GM20431 (cell line): ENCODE data around the gene KATNIP.

Experiments used
- in situ Hi-C: fragments of 300-500 bp; cut with MseI, MboI; formaldehyde crosslinking; loops from one replicate; pipeline ENCODE4 v1.15.0; 2020; ENCODE audit warnings: low sequenced_read_pairs; ENCODE audit not compliant: unreplicated experiment

Gene KATNIP

GRCh38 chr16:27549746-27550581 is at the start of gene KATNIP, which contains the start of gene GTF3C1:
Gene KATNIP, plus strand, starts transcription at chr16:27550144. Its CDS starts 27 bp downstream, at chr16:27550171.
Gene GTF3C1, minus strand, starts transcription at chr16:27549913. Its CDS starts 23 bp downstream, at chr16:27549890.
- in situ Hi-C loops: no loop called here

GRCh38 chr16:27500801-27501200 is 49.1 kb upstream of the KATNIP start:
- in situ Hi-C loops: no loop called here

DNA sequence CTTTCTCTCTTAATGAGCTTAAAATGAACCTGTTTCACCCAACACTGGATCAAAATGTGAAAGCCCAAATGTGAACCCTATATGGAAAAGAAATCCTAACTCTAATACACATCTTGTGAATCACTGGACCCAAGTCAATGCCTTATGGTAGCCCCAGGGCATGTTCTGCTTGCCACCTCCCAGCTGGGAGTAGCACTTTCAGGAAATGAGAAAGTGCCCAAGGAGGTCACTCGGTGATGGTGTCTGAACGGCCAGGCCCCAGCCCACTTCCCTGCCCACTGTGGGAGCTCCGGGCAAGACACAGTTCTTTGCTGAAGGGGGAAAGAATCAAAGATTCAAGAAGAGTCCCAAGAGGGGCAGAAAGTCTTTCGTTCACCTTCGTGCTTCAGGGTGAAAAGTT is 46.3 kb upstream of the KATNIP start:
- in situ Hi-C loops: no loop called here

DNA sequence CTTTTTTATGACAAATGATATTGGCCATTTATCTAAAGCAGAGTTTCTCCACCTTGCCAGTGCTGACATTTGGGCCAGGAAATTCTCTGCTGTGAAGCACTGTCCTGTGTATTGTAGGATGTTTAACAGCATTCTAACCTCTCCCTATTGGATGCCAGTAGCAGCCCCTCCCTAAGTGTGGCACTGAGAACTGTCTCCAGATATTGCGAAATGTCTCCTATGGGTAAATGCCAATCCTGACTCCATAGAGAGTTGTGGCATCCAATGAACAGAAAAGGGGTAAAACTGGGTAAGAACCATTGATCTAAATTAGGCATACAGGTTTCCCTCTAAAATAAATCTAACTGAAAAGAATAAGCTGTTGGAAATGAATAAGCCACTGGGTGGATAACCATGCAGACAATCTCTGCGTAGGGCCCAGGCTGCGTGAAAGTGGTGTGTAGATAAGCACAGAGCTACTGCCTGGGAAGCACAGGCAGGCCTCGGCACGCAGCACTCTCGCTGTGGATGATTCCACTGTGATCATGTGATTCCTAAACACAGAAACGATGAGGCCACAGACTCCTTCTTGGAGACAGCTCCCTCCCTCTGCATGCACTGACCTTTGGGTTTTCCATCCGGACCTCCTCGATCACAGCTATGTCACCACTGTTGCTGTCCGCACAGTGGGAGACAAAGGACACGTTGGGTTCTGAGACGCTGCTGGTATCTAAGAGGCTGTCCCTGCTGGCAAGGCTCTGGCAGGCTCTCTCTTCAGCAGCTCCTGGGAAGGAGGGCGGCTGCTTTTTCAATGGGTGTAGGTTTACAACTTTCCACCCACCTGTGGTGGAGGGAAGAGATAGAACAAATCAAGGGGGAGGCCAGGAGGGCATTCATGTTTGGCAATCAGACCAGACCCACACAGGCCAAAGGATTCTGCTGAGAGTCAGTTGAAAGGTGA is 44.4 kb upstream of the KATNIP start:
- in situ Hi-C loops: no loop called here

DNA sequence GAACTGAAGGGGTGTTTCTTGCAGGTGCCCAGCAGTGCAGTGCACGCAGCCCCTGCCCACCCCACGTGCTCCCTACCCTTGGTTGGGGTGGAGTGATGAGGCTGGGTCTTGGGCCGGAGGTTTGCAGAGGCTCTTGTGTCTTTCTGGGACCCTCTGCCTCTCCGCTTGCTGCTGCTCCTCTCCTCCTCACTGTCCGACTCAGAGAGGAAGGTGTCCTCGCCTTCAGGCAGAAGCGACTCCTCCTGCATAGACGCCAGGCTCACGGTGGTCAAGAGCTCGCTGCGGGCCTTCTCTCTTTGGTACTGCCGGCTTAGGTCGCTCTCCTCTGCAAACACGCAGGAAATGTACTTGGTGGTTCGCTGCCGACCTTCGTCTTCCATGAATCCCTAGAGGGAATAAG is 43.2 kb upstream of the KATNIP start:
- in situ Hi-C loops: no loop called here

DNA sequence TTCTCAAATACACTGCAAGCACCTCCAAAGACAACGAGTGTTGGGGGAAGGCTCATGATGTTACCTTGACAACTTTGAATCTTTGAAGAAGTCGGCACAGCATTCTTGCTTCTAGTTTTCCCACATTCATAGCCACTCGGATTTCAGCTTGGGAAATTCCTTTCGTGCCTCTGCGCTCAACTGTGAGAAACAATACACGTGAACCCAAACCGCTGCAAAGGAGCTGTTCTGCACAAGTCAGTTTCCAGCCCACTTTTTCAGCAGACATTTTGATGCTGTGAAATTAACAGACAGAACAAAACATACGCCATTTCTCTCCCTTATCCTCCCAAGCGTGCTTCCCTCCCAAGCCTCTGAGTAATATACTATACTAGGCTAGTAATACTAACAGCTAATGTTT is 41.5 kb upstream of the KATNIP start:
- in situ Hi-C loops: no loop called here

- in situ Hi-C loops: no loop called here
Observed at GRCh38 chr16:27511657-27512448, 38.1 kb upstream of the KATNIP start.

GRCh38 chr16:27514806-27515205 is 35.1 kb upstream of the KATNIP start:
- in situ Hi-C loops: no loop called here

GRCh38 chr16:27515874-27516353 is 34.0 kb upstream of the KATNIP start:
- in situ Hi-C loops: no loop called here

- in situ Hi-C loops: no loop called here
Observed at GRCh38 chr16:27516365-27516764, 33.6 kb upstream of the KATNIP start.

GRCh38 chr16:27517664-27518063 is 32.3 kb upstream of the KATNIP start:
- in situ Hi-C loops: no loop called here

DNA sequence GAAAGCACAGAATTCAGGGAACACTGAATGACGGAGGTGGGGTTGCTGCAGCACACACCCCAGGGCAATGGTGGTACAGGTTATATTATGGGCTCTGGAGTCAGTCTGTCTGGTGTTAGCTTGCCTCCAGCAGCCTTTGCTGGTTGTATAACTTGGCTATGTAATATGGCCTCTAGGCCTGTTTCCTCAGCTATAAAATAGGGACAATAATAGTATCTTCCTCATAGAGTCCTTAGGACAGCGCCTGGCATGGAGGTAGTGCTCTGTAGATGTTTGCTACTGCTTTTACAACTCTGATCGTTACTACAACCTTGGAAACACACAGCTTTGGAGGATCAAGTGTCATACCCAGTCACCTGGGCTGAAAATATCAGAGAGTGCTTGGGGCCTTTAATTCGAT is 31.7 kb upstream of the KATNIP start:
- in situ Hi-C loops: no loop called here

DNA sequence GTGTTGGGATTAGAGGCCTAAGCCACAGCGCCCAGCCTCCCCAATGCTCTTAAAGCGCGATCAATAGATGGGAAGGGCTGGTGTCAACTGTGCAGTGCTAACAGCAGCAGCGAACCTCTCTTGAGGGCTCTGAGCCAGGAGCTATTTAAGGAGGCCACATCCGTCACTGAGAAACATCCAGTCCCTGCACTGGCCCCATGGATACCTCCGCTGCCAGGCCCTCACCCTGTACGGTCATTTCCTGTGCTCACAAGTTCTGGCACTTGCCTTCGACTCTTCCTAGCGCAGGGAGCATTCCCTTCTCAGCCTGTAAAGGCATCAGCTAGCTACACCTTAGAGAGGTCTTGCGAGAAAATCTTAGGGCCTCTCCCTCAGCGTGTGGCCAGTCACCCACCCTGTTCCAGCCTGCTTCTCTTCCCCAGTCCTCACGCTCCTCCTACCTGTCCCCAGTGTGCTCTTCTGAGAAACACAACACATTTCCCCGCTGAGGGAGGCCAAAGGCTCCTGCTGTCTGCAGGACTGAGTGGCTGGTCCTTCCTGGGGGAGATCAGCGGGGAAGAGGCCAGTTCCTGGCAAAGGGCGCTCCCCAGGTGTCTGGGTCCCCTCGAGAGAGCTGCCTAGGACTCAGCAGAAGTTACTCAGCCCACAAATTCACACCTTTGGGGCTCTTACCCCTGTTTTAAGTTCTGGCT is 28.8 kb upstream of the KATNIP start:
- in situ Hi-C loops: no loop called here

DNA sequence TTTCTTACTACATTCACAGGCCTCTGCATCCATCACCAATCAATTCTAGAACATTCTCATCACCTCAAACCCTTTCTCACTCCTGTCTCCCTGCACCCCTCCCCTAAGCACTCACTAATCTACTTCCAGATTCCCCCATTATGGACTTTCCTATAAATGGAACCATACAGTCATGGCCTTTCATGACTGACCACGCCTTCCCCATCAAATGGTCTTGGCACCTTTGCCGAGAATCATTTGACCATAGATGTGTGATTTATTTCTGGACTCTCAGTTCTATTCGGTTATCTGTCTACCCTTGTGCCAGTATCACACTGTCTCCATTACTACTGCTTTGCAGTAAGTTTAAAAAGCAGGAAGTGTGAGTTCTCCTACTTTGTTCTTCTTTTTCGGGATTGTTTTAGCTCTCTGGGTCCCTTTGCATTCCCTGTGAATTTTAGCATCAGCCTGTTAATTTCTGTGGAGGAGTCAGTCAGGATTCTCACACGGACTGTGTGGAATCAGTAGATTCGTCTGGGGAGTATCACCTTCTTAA is 27.7 kb upstream of the KATNIP start:
- in situ Hi-C loops: no loop called here

DNA sequence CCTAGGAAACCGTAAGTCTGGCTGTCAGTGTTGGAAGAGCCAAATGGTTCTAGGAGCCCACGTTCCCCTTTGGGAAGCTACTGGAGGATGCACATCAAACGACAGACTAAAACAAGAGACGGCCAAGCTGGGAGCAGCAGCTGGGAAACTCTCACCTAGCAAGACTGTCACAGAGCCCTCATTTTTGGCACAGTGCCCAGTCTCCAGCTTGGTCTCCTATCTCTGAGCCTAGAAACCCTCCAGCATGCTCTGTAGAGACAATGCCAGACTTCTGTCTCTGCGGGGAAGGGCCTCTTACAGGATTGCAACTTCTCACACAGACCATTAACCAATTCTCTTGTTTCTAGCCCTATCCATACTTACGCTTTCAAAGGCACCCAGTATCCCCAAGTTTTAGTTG is 23.8 kb upstream of the KATNIP start:
- in situ Hi-C loops: no loop called here

DNA sequence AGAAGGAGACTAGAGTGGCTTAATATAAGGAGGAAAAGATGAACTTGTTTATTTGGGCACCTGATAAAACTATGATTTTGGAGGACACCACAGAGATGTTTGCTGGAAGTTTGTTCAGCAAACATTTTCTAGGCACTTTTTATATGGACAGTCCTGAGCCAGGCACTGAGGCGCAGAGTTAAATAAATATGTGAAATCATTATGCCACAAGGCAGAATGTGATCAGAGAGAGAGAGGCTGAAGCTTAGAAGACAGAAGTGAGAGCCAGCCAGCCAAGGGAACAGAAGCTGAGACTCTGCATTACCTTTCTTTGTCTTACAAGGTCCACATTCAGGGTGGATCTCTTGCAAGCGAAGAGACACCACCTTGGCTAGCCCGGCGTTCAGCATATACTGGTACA is 21.6 kb upstream of the KATNIP start:
- in situ Hi-C loops: no loop called here

DNA sequence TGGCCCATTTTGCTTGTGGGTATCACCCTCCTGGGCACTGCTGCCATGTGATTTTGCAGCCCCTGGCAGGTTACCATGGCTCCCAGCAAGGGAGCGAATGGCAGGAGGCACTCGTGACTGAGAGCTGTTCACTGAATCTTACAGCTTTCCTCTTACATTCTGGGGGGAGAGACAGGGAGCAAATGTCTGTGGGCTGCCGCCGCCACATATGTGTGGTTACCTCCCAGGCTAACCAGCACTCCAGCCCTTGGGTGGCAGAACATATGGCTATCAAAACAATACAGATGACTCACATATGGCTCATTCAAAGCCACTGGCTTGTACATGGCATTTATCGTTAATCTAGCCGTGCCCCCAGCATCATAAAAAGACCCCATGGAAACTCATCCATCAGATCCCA is 20.0 kb upstream of the KATNIP start:
- in situ Hi-C loops: no loop called here

- in situ Hi-C loops: no loop called here
Observed at GRCh38 chr16:27531186-27531585, 18.8 kb upstream of the KATNIP start.
